Hepatocyte (in vitro differentiated cells): Measurements from ENCODE around the gene SGSM1. TPM values are rescaled to one million over a fixed set of nuclear protein-coding genes. Genes with fewer than 3 reads are reported as not detected.

ENCODE experiments used
- DNase-seq: peaks from one replicate; pipeline ENCODE4 v3.0.0-alpha.2; 2016; ENCODE audit warnings: low spot score
- H2AFZ ChIP-seq: fragments of 200-600 bp; sonication (generic); 2 replicates; pipeline ENCODE4 v1.6.0; 2016; ENCODE audit warnings: antibody characterized with exemption, mild to moderate bottlenecking
- H3K27ac ChIP-seq: fragments of 200-600 bp; sonication (generic); 2 replicates; pipeline ENCODE4 v1.5.1; 2016; ENCODE audit warnings: mild to moderate bottlenecking
- H3K27me3 ChIP-seq: fragments of 200-600 bp; sonication (generic); 2 replicates; pipeline ENCODE4 v1.6.1; 2016
- H3K36me3 ChIP-seq: fragments of 200-600 bp; sonication (generic); replicated peaks from 2 replicates; pipeline ENCODE4 v1.5.1; 2016; ENCODE audit warnings: low read depth; ENCODE audit not compliant: insufficient read depth
- H3K4me1 ChIP-seq: fragments of 200-600 bp; sonication (generic); 2 replicates; pipeline ENCODE4 v1.5.1; 2016; ENCODE audit warnings: mild to moderate bottlenecking, moderate library complexity; ENCODE audit not compliant: insufficient read depth
- H3K4me2 ChIP-seq: fragments of 200-600 bp; sonication (generic); 2 replicates; pipeline ENCODE4 v1.6.0; 2016
- H3K4me3 ChIP-seq: fragments of 200-600 bp; sonication (generic); 2 replicates; pipeline ENCODE4 v1.5.1; 2016; ENCODE audit warnings: mild to moderate bottlenecking
- H3K79me2 ChIP-seq: fragments of 200-600 bp; sonication (generic); 2 replicates; pipeline ENCODE4 v1.6.0; 2017; ENCODE audit warnings: mild to moderate bottlenecking
- H3K9me2 ChIP-seq: fragments of 200-600 bp; sonication (generic); replicated peaks from 2 replicates; pipeline ENCODE4 v1.6.0; 2017; ENCODE audit warnings: mild to moderate bottlenecking; ENCODE audit not compliant: insufficient read depth
- H3K9me3 ChIP-seq: fragments of 200-600 bp; sonication (generic); 2 replicates; pipeline ENCODE4 v1.5.1; 2016; ENCODE audit warnings: low read depth, mild to moderate bottlenecking
- H4K20me1 ChIP-seq: fragments of 200-600 bp; sonication (generic); 2 replicates; pipeline ENCODE4 v1.6.0; 2016; ENCODE audit warnings: mild to moderate bottlenecking; ENCODE audit not compliant: insufficient read depth, poor library complexity, severe bottlenecking
- CTCF ChIP-seq: fragments of 200-600 bp; sonication (generic); IDR thresholded peaks from 2 replicates; pipeline ENCODE4 v1.5.1; 2016; ENCODE audit warnings: antibody characterized with exemption, mild to moderate bottlenecking; ENCODE audit not compliant: poor library complexity
- EZH2 ChIP-seq: fragments of 200-600 bp; sonication (generic); IDR thresholded peaks from 2 replicates; pipeline ENCODE4 v1.6.1; 2016; ENCODE audit warnings: antibody characterized with exemption, mild to moderate bottlenecking, borderline replicate concordance
- EZH2phosphoT487 ChIP-seq: fragments of 200-600 bp; sonication (generic); IDR thresholded peaks from one replicate; pipeline ENCODE4 v1.6.1; 2018; ENCODE audit warnings: antibody characterized with exemption, mild to moderate bottlenecking, low read depth, moderate library complexity; ENCODE audit not compliant: unreplicated experiment, severe bottlenecking
- WGBS: methylation state at CpG from one replicate; pipeline ENCODE4 v1.1.6; 2016; ENCODE audit warnings: low lambda C conversion rate; ENCODE audit errors: missing lambda C conversion rate; 5-methylcytosine and 5-hydroxymethylcytosine counted together
- polyA plus RNA-seq: library from polyadenylated mRNA; unstranded; fragments of >200 nt; fragmentation: Nextera tagmentation; extraction: Ambion mirVana; gene quantifications from 2 replicates; pipeline ENCODE4 v1.2.1, GENCODE V29; 2016
- total RNA-seq: library from RNA; depleted of rRNA; stranded (reverse); fragments of >200 nt; gene quantifications from 2 replicates; pipeline ENCODE4 v1.2.3, GENCODE V29; 2014

SGSM1 gene
- total and polyA plus RNA-seq, 2 experiments from 2014 or later: 1.7 to 3.5 TPM

- H3K9me2 ChIP-seq: no peaks in the 10 kb centered on the region
- H3K4me2 ChIP-seq: no peak overlapping the region
- no peaks in the 10 kb centered on the region for H3K4me1 ChIP-seq
- DNase-seq: no peak
- H3K9me3 ChIP-seq: no peaks in the 10 kb centered on the region
- WGBS: 70% methylated on average over 5 of the region's 5 CpGs
- H3K4me3 ChIP-seq: no peak overlapping the region
- no peak overlapping the region for H2AFZ ChIP-seq
- H4K20me1 ChIP-seq: no peaks in the 10 kb centered on the region
- no peak overlapping the region for H3K27ac ChIP-seq
- H3K79me2 ChIP-seq: no peaks in the 10 kb centered on the region
- H3K36me3 ChIP-seq: no peaks in the 10 kb centered on the region
- H3K27me3 ChIP-seq: no peaks in the 10 kb centered on the region
- TF ChIP-seq EZH2 (no peak), EZH2phosphoT487 (no peak), CTCF (no peak)
Measured at GRCh38 chr22:24765166-24765565, 40.8 kb upstream of the SGSM1 start.

- H3K36me3 ChIP-seq: no peaks in the 10 kb centered on the region
- H3K9me2 ChIP-seq: no peaks in the 10 kb centered on the region
- no peaks in the 10 kb centered on the region for H3K4me1 ChIP-seq
- no peaks in the 10 kb centered on the region for H4K20me1 ChIP-seq
- 49% methylated on average over 8 of the region's 8 CpGs for WGBS
- TF ChIP-seq EZH2phosphoT487: no peak
- peak; percentile 74 for TF ChIP-seq CTCF
- no peak for TF ChIP-seq EZH2
- no peak overlapping the region for H3K4me3 ChIP-seq
- DNase-seq: peak; percentile 81
- H3K9me3 ChIP-seq: no peaks in the 10 kb centered on the region
- no peaks in the 10 kb centered on the region for H3K79me2 ChIP-seq
- H2AFZ ChIP-seq: no peak overlapping the region
- H3K27me3 ChIP-seq: no peaks in the 10 kb centered on the region
- H3K27ac ChIP-seq: no peak overlapping the region
- H3K4me2 ChIP-seq: no peak overlapping the region
Measured at GRCh38 chr22:24768537-24769374, 37.3 kb upstream of the SGSM1 start.

- DNase-seq: peak; percentile 46
- TF ChIP-seq EZH2phosphoT487 (no peak), CTCF (peak; percentile 60)
- no peaks in the 10 kb centered on the region for H3K79me2 ChIP-seq
- no peaks in the 10 kb centered on the region for H3K27me3 ChIP-seq
- peaks cover 9% of the 10 kb centered on the region for H3K4me1 ChIP-seq
- H3K9me3 ChIP-seq: no peaks in the 10 kb centered on the region
- 59% methylated on average over 7 of the region's 7 CpGs for WGBS
- H3K4me3 ChIP-seq: no peak overlapping the region
- no peak overlapping the region for H3K4me2 ChIP-seq
- H3K27ac ChIP-seq: no peak overlapping the region
- no peaks in the 10 kb centered on the region for H4K20me1 ChIP-seq
- H3K9me2 ChIP-seq: no peaks in the 10 kb centered on the region
- no peaks in the 10 kb centered on the region for H3K36me3 ChIP-seq
- H2AFZ ChIP-seq: no peak overlapping the region
Measured at GRCh38 chr22:24772493-24773220, 33.4 kb upstream of the SGSM1 start.
